IMR-90 (cell line): Measurements from ENCODE around the gene CCDC88A. TPM values are rescaled to one million over a fixed set of nuclear protein-coding genes. Genes with fewer than 3 reads are reported as not detected.

Experiments
- ATAC-seq: fragments of 200-7000 bp; cut with Tn5 transposase; 2 replicates; pipeline ENCODE4 v1.9.1; 2020; ENCODE audit warnings: low read depth, mild to moderate bottlenecking, moderate library complexity
- BruUV-seq: library from RNA; stranded (reverse); fragments of 400-500 nt; replicated peaks from 2 replicates; lab custom pipeline; 2021; lab: Mats Ljungman, UMichigan
- CTCF ChIA-PET: fragments of 300-600 bp; formaldehyde crosslinking; extraction: SDS; loops from one replicate; lab custom pipeline; 2021; ENCODE audit warnings: antibody characterized with exemption; lab: Yijun Ruan, JAX
- POLR2A ChIA-PET: fragments of 300-600 bp; sonication (Branson Sonifier 250); formaldehyde crosslinking; loops from one replicate; lab custom pipeline; 2022; ENCODE audit warnings: antibody characterized with exemption; ENCODE audit not compliant: unreplicated experiment; lab: Charles Lee
- DNase-seq: peaks from one replicate; pipeline ENCODE4 v3.0.0; 2013
- H2AFZ ChIP-seq: replicated peaks from 2 replicates; pipeline ENCODE3; 2013; ENCODE audit warnings: low read length, mild to moderate bottlenecking; ENCODE audit not compliant: poor library complexity
- H2AK5ac ChIP-seq: 2 replicates; pipeline ENCODE4 v1.6.1; 2013; ENCODE audit warnings: low read depth, low read length, inconsistent platforms
- H2AK9ac ChIP-seq: replicated peaks from 2 replicates; pipeline ENCODE3; 2013; ENCODE audit warnings: mild to moderate bottlenecking, low read depth, low read length, moderate library complexity; ENCODE audit not compliant: poor library complexity
- H2BK120ac ChIP-seq: 2 replicates; pipeline ENCODE4 v1.6.1; 2013; ENCODE audit warnings: low read depth, low read length, inconsistent platforms
- H2BK15ac ChIP-seq: 3 replicates; pipeline ENCODE4 v1.6.1; 2013; ENCODE audit warnings: low read depth, low read length, inconsistent platforms
- H2BK20ac ChIP-seq: 2 replicates; pipeline ENCODE4 v1.6.1; 2013; ENCODE audit warnings: low read depth, mild to moderate bottlenecking, inconsistent platforms, low read length, moderate library complexity
- H2BK5ac ChIP-seq: 2 replicates; pipeline ENCODE4 v1.6.1; 2013; ENCODE audit warnings: mild to moderate bottlenecking, low read depth, low read length, inconsistent platforms; ENCODE audit not compliant: poor library complexity, severe bottlenecking
- H3K14ac ChIP-seq: replicated peaks from 2 replicates; pipeline ENCODE4 v1.6.1; 2013; ENCODE audit warnings: low read depth, low read length, inconsistent platforms
- H3K18ac ChIP-seq: 2 replicates; pipeline ENCODE4 v1.6.1; 2013; ENCODE audit warnings: low read depth, low read length, control low read depth
- H3K23ac ChIP-seq: 2 replicates; pipeline ENCODE4 v1.6.1; 2013; ENCODE audit warnings: low read depth, low read length, inconsistent platforms
- H3K27ac ChIP-seq: 2 replicates; pipeline ENCODE4 v1.5.1; 2013; ENCODE audit warnings: mild to moderate bottlenecking, control low read depth, low read length; ENCODE audit not compliant: insufficient read depth
- H3K27me3 ChIP-seq: 2 replicates; pipeline ENCODE4 v1.6.1; 2013; ENCODE audit warnings: low read length; ENCODE audit not compliant: control insufficient read depth, insufficient read depth
- H3K36me3 ChIP-seq: 2 replicates; pipeline ENCODE4 v1.6.1; 2013; ENCODE audit warnings: low read length, mixed read lengths; ENCODE audit not compliant: control insufficient read depth, insufficient read depth
- H3K4ac ChIP-seq: 2 replicates; pipeline ENCODE4 v1.6.1; 2013; ENCODE audit warnings: low read depth, low read length, inconsistent platforms
- H3K4me1 ChIP-seq: 2 replicates; pipeline ENCODE4 v1.6.1; 2013; ENCODE audit warnings: low read length, mixed read lengths; ENCODE audit not compliant: control insufficient read depth, insufficient read depth
- H3K4me2 ChIP-seq: 2 replicates; pipeline ENCODE4 v1.6.1; 2013; ENCODE audit warnings: low read depth, mild to moderate bottlenecking, control low read depth, low read length, moderate library complexity
- H3K4me3 ChIP-seq: 2 replicates; pipeline ENCODE4 v1.5.1; 2013; ENCODE audit warnings: low read depth, mild to moderate bottlenecking, control low read depth, low read length, moderate library complexity; ENCODE audit not compliant: insufficient read depth
- H3K56ac ChIP-seq: 2 replicates; pipeline ENCODE4 v1.6.1; 2013; ENCODE audit warnings: low read length, inconsistent platforms; ENCODE audit not compliant: insufficient read depth; ENCODE audit errors: extremely low read depth
- H3K79me1 ChIP-seq, 2 experiments: 2 replicates each; pipeline ENCODE4 v1.6.1; 2013; ENCODE audit warnings: low read length in 2 of 2, inconsistent platforms in 1 of 2, low read depth in 1 of 2
- H3K9ac ChIP-seq: 2 replicates; pipeline ENCODE4 v1.6.1; 2013; ENCODE audit warnings: low read depth, low read length, control low read depth
- H3K9me1 ChIP-seq: 2 replicates; pipeline ENCODE4 v1.6.1; 2013; ENCODE audit warnings: low read length, inconsistent platforms; ENCODE audit not compliant: insufficient read depth
- H3K9me3 ChIP-seq: 2 replicates; pipeline ENCODE4 v1.6.1; 2013; ENCODE audit warnings: low read length; ENCODE audit not compliant: control insufficient read depth, insufficient read depth
- H4K20me1 ChIP-seq: 2 replicates; pipeline ENCODE4 v1.6.1; 2013; ENCODE audit warnings: low read length, inconsistent platforms; ENCODE audit not compliant: insufficient read depth
- H4K5ac ChIP-seq: 2 replicates; pipeline ENCODE4 v1.6.1; 2013; ENCODE audit warnings: mild to moderate bottlenecking, low read depth, low read length, control low read depth
- H4K8ac ChIP-seq, 2 experiments: 2 replicates each; pipeline ENCODE4 v1.6.1; 2013; ENCODE audit warnings: low read depth in 2 of 2, low read length in 2 of 2, control low read depth in 1 of 2, inconsistent platforms in 1 of 2
- H4K91ac ChIP-seq: 2 replicates; pipeline ENCODE4 v1.6.1; 2013; ENCODE audit warnings: low read depth, low read length, inconsistent platforms; ENCODE audit not compliant: insufficient read depth
- MAZ ChIP-seq: IDR thresholded peaks from 2 replicates; pipeline ENCODE4 v1.6.1; 2012; ENCODE audit warnings: low read depth, mild to moderate bottlenecking, low read length, improper control_type of control experiment, moderate library complexity, borderline replicate concordance
- MXI1 ChIP-seq: IDR thresholded peaks from 2 replicates; pipeline ENCODE4 v1.6.1; 2012; ENCODE audit warnings: low read depth, mild to moderate bottlenecking, low read length, moderate library complexity, borderline replicate concordance
- NFE2L2 ChIP-seq: fragments of 150-350 bp; IDR thresholded peaks from 2 replicates; pipeline ENCODE4 v1.6.1; 2016; ENCODE audit warnings: low read depth, mild to moderate bottlenecking, low read length
- POLR2A ChIP-seq: IDR thresholded peaks from 2 replicates; pipeline ENCODE4 v1.6.1; 2012; ENCODE audit warnings: mild to moderate bottlenecking, low read depth, low read length
- WGBS, 2 experiments: methylation state at CpG; one replicate each; pipeline versions ENCODE4 v1.1.5 to v1.1.7; 2013; ENCODE audit warnings: missing lambda C conversion rate in 2 of 2; ENCODE audit not compliant: insufficient read length in 1 of 2; ENCODE audit errors: extremely low coverage in 2 of 2; 5-methylcytosine and 5-hydroxymethylcytosine counted together
- dilution Hi-C: fragments of 300-500 bp; cut with HindIII; formaldehyde crosslinking; loops from one replicate; pipeline ENCODE4 v1.14.3; 2018; ENCODE audit warnings: low sequenced_read_pairs; ENCODE audit not compliant: unreplicated experiment
- in situ Hi-C: fragments of 300-500 bp; cut with MboI; formaldehyde crosslinking; loops from 3 replicates; pipeline ENCODE4 v1.14.3; 2019; ENCODE audit warnings: low sequenced_read_pairs, inconsistent platforms, mixed read lengths
- intact Hi-C: fragments of 100-400 bp; cut with micrococcal nuclease; formaldehyde crosslinking; loops from 2 replicates; pipeline ENCODE4 v1.10.0; 2022
- polyA plus RNA-seq, 3 experiments: library from polyadenylated mRNA; depleted of rRNA; stranded (reverse); fragments of >200 nt; gene quantifications; 2 replicates each; pipeline ENCODE4 v1.2.3, GENCODE V29; 2012; ENCODE audit warnings: low replicate concordance in 1 of 3
- total RNA-seq: library from RNA; depleted of rRNA; stranded (reverse); fragments of >200 nt; gene quantifications from 2 replicates; pipeline ENCODE4 v1.2.3, GENCODE V29; 2012

CCDC88A gene
- total and polyA plus RNA-seq, 2 of the 4 experiments (the other 2 are of a cell fraction): 15.6 to 63.8 TPM

GRCh38 chr2:55395724-55396605 lies 23.7 kb downstream of the CCDC88A start:
- ATAC-seq (no peak), DNase-seq (no peak)
- Histone ChIP-seq H3K4ac (no peak overlapping the region), H3K18ac (no peak overlapping the region), H4K91ac (no peak overlapping the region), H2AFZ (no peak overlapping the region), H3K4me1 (no peaks in the 10 kb centered on the region), H3K4me2 (no peak overlapping the region), H2BK15ac (no peak overlapping the region), H2AK9ac (no peak overlapping the region), H3K56ac (no peak overlapping the region), H3K4me3 (no peak overlapping the region), H2BK20ac (no peak overlapping the region), H3K27ac (no peak overlapping the region), H3K36me3 (peaks cover under 1% of the 10 kb centered on the region), H2BK5ac (no peak overlapping the region), H3K27me3 (no peaks in the 10 kb centered on the region), H4K5ac (no peak overlapping the region), H4K8ac (no peak overlapping the region), H2AK5ac (no peak overlapping the region), H3K23ac (no peak overlapping the region), H3K9me3 (no peaks in the 10 kb centered on the region), H4K20me1 (0 out of 2 replicates have a peak, but pooled peaks cover 2% of the 10 kb centered on the region), H3K9ac (no peak overlapping the region), H2BK120ac (no peak overlapping the region), H3K14ac (no peak overlapping the region), H3K79me1 (peaks cover 3 to 16% of the 10 kb centered on the region in 2 experiments; a peak in 3 of 4 replicates), H3K9me1 (0 out of 2 replicates have a peak, but pooled peaks cover 3% of the 10 kb centered on the region)
- TF ChIP-seq POLR2A: no peak
- TF ChIP-seq MAZ: no peak
- no peak for TF ChIP-seq NFE2L2
- TF ChIP-seq MXI1: no peak
- intact Hi-C loops: no loop called here
- in situ Hi-C loops: no loop called here
- dilution Hi-C loops: no loop called here
- no TSS peak for BruUV-seq
- ChIA-PET CTCF (no interaction called here), POLR2A (no interaction called here)
- no CpG with 5 or more reads among the region's 2 CpGs for WGBS, 2 experiments
